Neural cell (in vitro differentiated cells): ENCODE results near the gene CLCNKA. TPM values are rescaled to one million over a fixed set of nuclear protein-coding genes. Genes with fewer than 3 reads are reported as not detected.

ENCODE experiments used
- H2AFZ ChIP-seq: fragments of 200-600, 300-800 bp; sonication (generic), shearing (Covaris generic); 2 replicates; pipeline ENCODE4 v1.6.0; 2014; ENCODE audit warnings: low read depth, mild to moderate bottlenecking, antibody characterized with exemption, low read length, moderate library complexity
- H3F3A ChIP-seq: fragments of 200-600 bp; shearing (Covaris generic); 2 replicates; pipeline ENCODE4 v1.6.1; 2016; ENCODE audit warnings: mild to moderate bottlenecking, moderate library complexity, mixed read lengths, antibody characterized with exemption, low read length; ENCODE audit not compliant: insufficient read depth, poor library complexity, severe bottlenecking
- H3K27ac ChIP-seq: fragments of 200-600, 300-800 bp; sonication (generic), shearing (Covaris generic); 2 replicates; pipeline ENCODE4 v1.5.1; 2014; ENCODE audit warnings: mild to moderate bottlenecking, low read length, moderate library complexity
- H3K27me3 ChIP-seq: fragments of 300-800, 200-600 bp; sonication (generic), shearing (Covaris generic); 2 replicates; pipeline ENCODE4 v1.6.0; 2014; ENCODE audit warnings: mild to moderate bottlenecking, low read depth, low read length, moderate library complexity; ENCODE audit not compliant: insufficient read depth
- H3K36me3 ChIP-seq: fragments of 300-800, 200-600 bp; sonication (generic), shearing (Covaris generic); 2 replicates; pipeline ENCODE4 v1.5.1; 2014; ENCODE audit warnings: mild to moderate bottlenecking, antibody characterized with exemption, low read length, moderate library complexity; ENCODE audit not compliant: insufficient read depth
- H3K4me2 ChIP-seq: fragments of 300-800, 200-600 bp; sonication (generic), shearing (Covaris generic); 2 replicates; pipeline ENCODE4 v1.6.0; 2014; ENCODE audit warnings: mild to moderate bottlenecking, low read length
- H3K4me3 ChIP-seq: fragments of 300-800, 200-600 bp; sonication (generic), shearing (Covaris generic); 2 replicates; pipeline ENCODE4 v1.5.1; 2014; ENCODE audit warnings: mild to moderate bottlenecking, low read length, moderate library complexity
- H3K79me2 ChIP-seq: fragments of 200-600 bp; shearing (Covaris generic); replicated peaks from 2 replicates; pipeline ENCODE4 v1.6.0; 2014; ENCODE audit warnings: mild to moderate bottlenecking, low read length, moderate library complexity; ENCODE audit not compliant: insufficient read depth
- H3K9ac ChIP-seq: fragments of 300-800, 200-600 bp; sonication (generic), shearing (Covaris generic); 2 replicates; pipeline ENCODE4 v1.6.1; 2016; ENCODE audit warnings: mild to moderate bottlenecking, low read length, mixed read lengths
- H3K9me2 ChIP-seq: fragments of 200-600 bp; shearing (Covaris generic); 2 replicates; pipeline ENCODE4 v1.6.1; 2016; ENCODE audit warnings: mild to moderate bottlenecking, low read length, mixed read lengths; ENCODE audit not compliant: insufficient read depth
- H3K9me3 ChIP-seq: fragments of 200-600, 300-800 bp; sonication (generic), shearing (Covaris generic); 2 replicates; pipeline ENCODE4 v1.6.1; 2016; ENCODE audit warnings: mild to moderate bottlenecking, mixed run types, low read length, moderate library complexity, mixed read lengths
- H4K20me1 ChIP-seq: fragments of 200-600 bp; shearing (Covaris generic); 2 replicates; pipeline ENCODE4 v1.6.1; 2016; ENCODE audit warnings: mild to moderate bottlenecking, mixed run types; ENCODE audit not compliant: insufficient read depth
- EP300 ChIP-seq: fragments of 450-650 bp; conservative IDR thresholded peaks from 2 replicates; pipeline ENCODE4 v1.6.1; 2014; ENCODE audit warnings: antibody characterized with exemption, mild to moderate bottlenecking, moderate library complexity; ENCODE audit not compliant: poor library complexity, severe bottlenecking
- EZH2 ChIP-seq: fragments of 200-600, 300-800 bp; shearing (Covaris generic), sonication (generic); IDR thresholded peaks from 2 replicates; pipeline ENCODE4 v1.6.1; 2014; ENCODE audit warnings: antibody characterized with exemption, low read length, borderline replicate concordance, mild to moderate bottlenecking; ENCODE audit not compliant: insufficient read depth, poor library complexity, severe bottlenecking
- MXI1 ChIP-seq: fragments of 450-650 bp; conservative IDR thresholded peaks from 2 replicates; pipeline ENCODE4 v1.6.1; 2014; ENCODE audit warnings: antibody characterized with exemption, mild to moderate bottlenecking; ENCODE audit not compliant: poor library complexity, severe bottlenecking
- POLR2AphosphoS5 ChIP-seq: IDR thresholded peaks from 2 replicates; pipeline ENCODE4 v1.6.1; 2012
- RAD21 ChIP-seq: fragments of 450-650 bp; conservative IDR thresholded peaks from 2 replicates; pipeline ENCODE4 v1.6.1; 2014; ENCODE audit warnings: antibody characterized with exemption, mild to moderate bottlenecking, moderate library complexity
- SMC3 ChIP-seq: fragments of 450-650 bp; conservative IDR thresholded peaks from 2 replicates; pipeline ENCODE4 v1.6.1; 2014; ENCODE audit warnings: antibody characterized with exemption, mild to moderate bottlenecking, moderate library complexity; ENCODE audit not compliant: poor library complexity
- TAF1 ChIP-seq: IDR thresholded peaks from 2 replicates; pipeline ENCODE4 v1.6.1; 2012; ENCODE audit warnings: low read depth
- polyA plus RNA-seq: library from polyadenylated mRNA; depleted of rRNA; stranded (reverse); fragments of >200 nt; gene quantifications from 2 replicates; pipeline ENCODE4 v1.2.3, GENCODE V29; 2014
- TF ChIP-seq, protein P1 (sequence below): fragments of 450-650 bp; IDR thresholded peaks from 2 replicates; pipeline ENCODE4 v1.5.1; 2014; ENCODE audit warnings: antibody characterized with exemption, mild to moderate bottlenecking, moderate library complexity; ENCODE audit not compliant: poor library complexity, severe bottlenecking
- TF ChIP-seq, protein P2 (sequence below): IDR thresholded peaks from 2 replicates; pipeline ENCODE4 v1.6.1; 2012; ENCODE audit warnings: borderline replicate concordance

CLCNKA gene
- polyA plus RNA-seq, 1 donor from 2014 or later: not detected

DNA sequence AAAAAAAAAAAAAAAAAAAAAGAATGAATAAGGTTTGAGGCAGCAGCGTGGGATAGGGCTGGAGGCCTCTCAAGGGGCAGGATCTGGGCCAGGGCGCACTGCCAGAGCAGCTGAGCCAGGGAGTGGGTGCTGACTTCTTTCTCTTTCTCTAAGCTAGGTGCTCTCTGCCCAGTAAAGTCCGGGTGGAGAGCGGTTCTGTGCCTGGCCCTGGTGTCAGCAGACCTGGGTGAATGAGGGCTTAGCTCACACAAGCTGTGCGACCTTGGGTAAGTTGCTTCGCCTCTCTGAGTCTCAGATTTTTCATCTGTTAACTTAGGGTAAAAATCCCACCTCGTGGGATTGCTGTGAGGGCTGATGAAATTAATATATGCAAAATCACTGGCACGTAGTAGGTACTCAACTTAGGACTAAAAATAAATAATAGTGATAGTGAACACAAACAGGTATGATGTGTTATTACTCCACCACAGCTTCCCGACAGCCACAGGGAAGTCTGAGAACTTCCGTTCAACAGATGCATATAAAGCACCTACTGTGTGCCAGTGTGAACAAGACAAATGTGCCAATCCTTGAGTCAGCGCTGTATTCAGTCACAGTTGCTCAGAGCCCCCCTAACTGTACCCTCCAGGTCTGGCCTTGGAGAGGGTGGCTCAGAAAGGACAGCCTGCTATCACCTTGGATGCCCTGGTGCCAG is 53.6 kb downstream of the CLCNKA start:
- Histone ChIP-seq H3K36me3 (no peaks in the 10 kb centered on the region), H3F3A (no peaks in the 10 kb centered on the region), H3K79me2 (no peaks in the 10 kb centered on the region), H3K9ac (no peak overlapping the region), H3K9me3 (no peaks in the 10 kb centered on the region), H4K20me1 (no peaks in the 10 kb centered on the region), H3K9me2 (no peaks in the 10 kb centered on the region), H3K27ac (no peak overlapping the region), H3K4me2 (no peak overlapping the region), H3K4me3 (no peak overlapping the region), H2AFZ (no peak overlapping the region), H3K27me3 (peaks cover 10% of the 10 kb centered on the region)
- no peak for TF ChIP-seq EP300
- TF ChIP-seq MXI1: no peak
- TF ChIP-seq POLR2AphosphoS5: no peak
- no peak for TF ChIP-seq TAF1
- TF ChIP-seq, protein P1, sequence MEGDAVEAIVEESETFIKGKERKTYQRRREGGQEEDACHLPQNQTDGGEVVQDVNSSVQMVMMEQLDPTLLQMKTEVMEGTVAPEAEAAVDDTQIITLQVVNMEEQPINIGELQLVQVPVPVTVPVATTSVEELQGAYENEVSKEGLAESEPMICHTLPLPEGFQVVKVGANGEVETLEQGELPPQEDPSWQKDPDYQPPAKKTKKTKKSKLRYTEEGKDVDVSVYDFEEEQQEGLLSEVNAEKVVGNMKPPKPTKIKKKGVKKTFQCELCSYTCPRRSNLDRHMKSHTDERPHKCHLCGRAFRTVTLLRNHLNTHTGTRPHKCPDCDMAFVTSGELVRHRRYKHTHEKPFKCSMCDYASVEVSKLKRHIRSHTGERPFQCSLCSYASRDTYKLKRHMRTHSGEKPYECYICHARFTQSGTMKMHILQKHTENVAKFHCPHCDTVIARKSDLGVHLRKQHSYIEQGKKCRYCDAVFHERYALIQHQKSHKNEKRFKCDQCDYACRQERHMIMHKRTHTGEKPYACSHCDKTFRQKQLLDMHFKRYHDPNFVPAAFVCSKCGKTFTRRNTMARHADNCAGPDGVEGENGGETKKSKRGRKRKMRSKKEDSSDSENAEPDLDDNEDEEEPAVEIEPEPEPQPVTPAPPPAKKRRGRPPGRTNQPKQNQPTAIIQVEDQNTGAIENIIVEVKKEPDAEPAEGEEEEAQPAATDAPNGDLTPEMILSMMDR: no peak
- TF ChIP-seq, protein P2, sequence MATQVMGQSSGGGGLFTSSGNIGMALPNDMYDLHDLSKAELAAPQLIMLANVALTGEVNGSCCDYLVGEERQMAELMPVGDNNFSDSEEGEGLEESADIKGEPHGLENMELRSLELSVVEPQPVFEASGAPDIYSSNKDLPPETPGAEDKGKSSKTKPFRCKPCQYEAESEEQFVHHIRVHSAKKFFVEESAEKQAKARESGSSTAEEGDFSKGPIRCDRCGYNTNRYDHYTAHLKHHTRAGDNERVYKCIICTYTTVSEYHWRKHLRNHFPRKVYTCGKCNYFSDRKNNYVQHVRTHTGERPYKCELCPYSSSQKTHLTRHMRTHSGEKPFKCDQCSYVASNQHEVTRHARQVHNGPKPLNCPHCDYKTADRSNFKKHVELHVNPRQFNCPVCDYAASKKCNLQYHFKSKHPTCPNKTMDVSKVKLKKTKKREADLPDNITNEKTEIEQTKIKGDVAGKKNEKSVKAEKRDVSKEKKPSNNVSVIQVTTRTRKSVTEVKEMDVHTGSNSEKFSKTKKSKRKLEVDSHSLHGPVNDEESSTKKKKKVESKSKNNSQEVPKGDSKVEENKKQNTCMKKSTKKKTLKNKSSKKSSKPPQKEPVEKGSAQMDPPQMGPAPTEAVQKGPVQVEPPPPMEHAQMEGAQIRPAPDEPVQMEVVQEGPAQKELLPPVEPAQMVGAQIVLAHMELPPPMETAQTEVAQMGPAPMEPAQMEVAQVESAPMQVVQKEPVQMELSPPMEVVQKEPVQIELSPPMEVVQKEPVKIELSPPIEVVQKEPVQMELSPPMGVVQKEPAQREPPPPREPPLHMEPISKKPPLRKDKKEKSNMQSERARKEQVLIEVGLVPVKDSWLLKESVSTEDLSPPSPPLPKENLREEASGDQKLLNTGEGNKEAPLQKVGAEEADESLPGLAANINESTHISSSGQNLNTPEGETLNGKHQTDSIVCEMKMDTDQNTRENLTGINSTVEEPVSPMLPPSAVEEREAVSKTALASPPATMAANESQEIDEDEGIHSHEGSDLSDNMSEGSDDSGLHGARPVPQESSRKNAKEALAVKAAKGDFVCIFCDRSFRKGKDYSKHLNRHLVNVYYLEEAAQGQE: no peak
- no peak for TF ChIP-seq EZH2
- no peak for TF ChIP-seq SMC3
- TF ChIP-seq RAD21: no peak

DNA sequence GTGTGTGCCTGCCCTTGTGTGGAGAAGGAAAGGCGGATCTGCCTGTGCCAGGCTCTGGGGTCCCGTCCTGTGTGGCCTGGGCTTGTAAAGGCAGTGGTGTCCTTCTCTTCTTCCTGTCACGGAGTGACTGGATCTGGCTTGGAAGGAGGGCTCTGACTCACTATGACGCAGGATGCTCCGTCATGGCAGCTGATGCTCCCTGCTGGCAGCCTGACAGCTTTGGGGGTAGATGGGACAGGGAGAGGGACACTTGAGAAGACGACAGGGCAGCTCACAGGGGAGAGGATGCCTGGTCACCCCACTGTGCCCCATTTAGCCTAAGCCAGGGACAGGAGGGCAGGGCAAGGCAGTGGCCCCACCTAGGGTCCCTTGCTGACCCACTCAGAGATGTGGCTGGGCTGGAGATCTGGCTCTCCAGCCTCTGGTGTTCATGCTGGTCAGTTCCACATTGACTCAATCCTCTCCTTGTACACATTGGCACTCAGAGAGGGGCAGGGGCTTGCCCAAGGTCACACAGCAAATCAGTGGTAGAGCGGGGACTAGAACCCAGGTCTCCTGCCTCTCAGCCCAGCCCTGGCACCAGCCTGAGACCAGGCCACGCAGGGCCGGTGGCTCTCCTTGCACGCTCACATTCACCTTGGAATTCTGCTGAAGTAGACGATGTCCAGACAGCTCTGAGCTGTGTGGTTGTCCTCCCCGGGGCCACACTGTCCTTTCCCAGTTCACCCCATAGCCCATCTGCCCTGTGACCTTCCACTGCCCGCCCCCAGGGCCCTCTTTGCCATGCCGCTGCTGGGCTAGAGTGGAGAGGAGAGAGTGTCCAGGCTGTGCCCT is 54.4 kb downstream of the CLCNKA start:
- Histone ChIP-seq H3K27me3 (peaks cover 10% of the 10 kb centered on the region), H3K79me2 (no peaks in the 10 kb centered on the region)

More for the DNA sequence above, 54.4 kb downstream of the CLCNKA start:
- TF ChIP-seq EZH2: no peak
- no peak for TF ChIP-seq TAF1
- TF ChIP-seq POLR2AphosphoS5: no peak
- no peak for TF ChIP-seq SMC3
- TF ChIP-seq, protein P1: no peak
- no peak for TF ChIP-seq MXI1
- no peak for TF ChIP-seq RAD21
- H3K27ac ChIP-seq: no peak overlapping the region
- H3K9ac ChIP-seq: no peak overlapping the region
- no peaks in the 10 kb centered on the region for H3K9me3 ChIP-seq
- H4K20me1 ChIP-seq: no peaks in the 10 kb centered on the region
- H3F3A ChIP-seq: no peaks in the 10 kb centered on the region
- H3K4me2 ChIP-seq: no peak overlapping the region
- H2AFZ ChIP-seq: no peak overlapping the region
- no peaks in the 10 kb centered on the region for H3K9me2 ChIP-seq
- no peak overlapping the region for H3K4me3 ChIP-seq
- H3K36me3 ChIP-seq: no peaks in the 10 kb centered on the region
